Vagina (tissue), 2 donors: ENCODE results near the gene NIT2.

Experiments
- POLR2AphosphoS5 ChIP-seq, 2 donors: sonication (generic); formaldehyde crosslinking; IDR thresholded peaks; one replicate each; pipeline ENCODE4 v1.9.0; 2017; ENCODE audit warnings: antibody characterized with exemption in 2 of 2, mild to moderate bottlenecking in 2 of 2, low read depth in 1 of 2; ENCODE audit not compliant: insufficient read depth in 1 of 2
- TF ChIP-seq, protein P1 (sequence below), 3 experiments: fragments of 450-650 bp in 2 of 3; fragments of 200-600 bp in 1 of 3; sonication (generic) in 1 of 3; IDR thresholded peaks; one replicate each; pipeline ENCODE4 v1.5.1; 2017 to 2019; ENCODE audit warnings: antibody characterized with exemption in 3 of 3, mild to moderate bottlenecking in 2 of 3, moderate library complexity in 2 of 3

DNA sequence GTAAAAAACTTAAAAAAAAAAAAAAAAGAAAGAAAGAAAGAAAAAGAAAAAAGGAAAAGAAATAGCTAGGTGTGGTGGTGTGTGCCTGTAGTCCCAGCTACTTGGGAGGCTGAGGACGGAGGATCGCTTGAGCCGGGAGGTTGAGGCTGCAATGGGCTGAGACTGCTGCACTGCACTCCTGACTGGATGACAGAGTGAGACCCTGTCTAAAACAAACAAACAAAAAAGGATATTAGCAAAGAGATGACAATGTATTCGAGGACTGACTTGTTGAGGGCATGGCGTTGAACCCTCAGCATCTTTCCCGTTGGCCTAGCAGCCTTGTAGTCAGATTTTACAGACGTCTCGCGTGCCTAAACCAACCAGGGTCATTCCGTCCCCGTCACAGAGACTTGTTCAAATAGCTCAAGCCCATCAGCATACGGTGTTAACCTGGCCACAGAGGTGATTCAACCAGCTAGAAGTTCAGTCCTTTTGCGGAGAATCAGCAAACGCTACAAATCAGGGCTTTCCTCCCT is 528 bp upstream of the NIT2 start:
- TF ChIP-seq POLR2AphosphoS5 (IDR thresholded peaks at IDR 0.05; ENCODE audit: insufficient read depth in 1 of 2, low read depth in 1 of 2) = no peak
- TF ChIP-seq, protein P1, sequence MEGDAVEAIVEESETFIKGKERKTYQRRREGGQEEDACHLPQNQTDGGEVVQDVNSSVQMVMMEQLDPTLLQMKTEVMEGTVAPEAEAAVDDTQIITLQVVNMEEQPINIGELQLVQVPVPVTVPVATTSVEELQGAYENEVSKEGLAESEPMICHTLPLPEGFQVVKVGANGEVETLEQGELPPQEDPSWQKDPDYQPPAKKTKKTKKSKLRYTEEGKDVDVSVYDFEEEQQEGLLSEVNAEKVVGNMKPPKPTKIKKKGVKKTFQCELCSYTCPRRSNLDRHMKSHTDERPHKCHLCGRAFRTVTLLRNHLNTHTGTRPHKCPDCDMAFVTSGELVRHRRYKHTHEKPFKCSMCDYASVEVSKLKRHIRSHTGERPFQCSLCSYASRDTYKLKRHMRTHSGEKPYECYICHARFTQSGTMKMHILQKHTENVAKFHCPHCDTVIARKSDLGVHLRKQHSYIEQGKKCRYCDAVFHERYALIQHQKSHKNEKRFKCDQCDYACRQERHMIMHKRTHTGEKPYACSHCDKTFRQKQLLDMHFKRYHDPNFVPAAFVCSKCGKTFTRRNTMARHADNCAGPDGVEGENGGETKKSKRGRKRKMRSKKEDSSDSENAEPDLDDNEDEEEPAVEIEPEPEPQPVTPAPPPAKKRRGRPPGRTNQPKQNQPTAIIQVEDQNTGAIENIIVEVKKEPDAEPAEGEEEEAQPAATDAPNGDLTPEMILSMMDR (IDR thresholded peaks at IDR 0.05) = no peak
